Mesenchymal stem cell (in vitro differentiated cells and primary cell): Measurements from ENCODE around the gene MCRIP2.

ENCODE experiments used
- DNase-seq: peaks from one replicate; pipeline ENCODE4 v3.0.0-alpha.2; 2013
- H2AFZ ChIP-seq: one replicate; pipeline ENCODE4 v1.6.1; 2013; ENCODE audit warnings: low read depth, mild to moderate bottlenecking, control low read depth, inconsistent platforms, low read length, moderate library complexity
- H2AK5ac ChIP-seq: 2 replicates; pipeline ENCODE4 v1.6.1; 2013; ENCODE audit warnings: low read length, moderate library complexity, mild to moderate bottlenecking, inconsistent platforms; ENCODE audit not compliant: severe bottlenecking
- H2BK120ac ChIP-seq: one replicate; pipeline ENCODE4 v1.6.1; 2013; ENCODE audit warnings: low read depth, mild to moderate bottlenecking, inconsistent platforms, low read length, moderate library complexity
- H2BK12ac ChIP-seq, 2 experiments: one replicate each; pipeline ENCODE4 v1.6.1; 2013; ENCODE audit warnings: inconsistent platforms in 2 of 2, low read length in 2 of 2, mild to moderate bottlenecking in 2 of 2, moderate library complexity in 2 of 2, control low read depth in 1 of 2
- H2BK15ac ChIP-seq: one replicate; pipeline ENCODE4 v1.6.1; 2013; ENCODE audit warnings: mild to moderate bottlenecking, low read depth, inconsistent platforms; ENCODE audit not compliant: poor library complexity, severe bottlenecking
- H2BK5ac ChIP-seq: 2 replicates; pipeline ENCODE4 v1.6.1; 2013; ENCODE audit warnings: low read depth, mild to moderate bottlenecking, low read length, control low read depth, inconsistent platforms; ENCODE audit not compliant: poor library complexity, severe bottlenecking
- H3K14ac ChIP-seq, 2 experiments: one replicate each; pipeline ENCODE4 v1.6.1; 2013; ENCODE audit warnings: inconsistent platforms in 2 of 2, low read length in 2 of 2, control low read depth in 1 of 2, mild to moderate bottlenecking in 1 of 2, moderate library complexity in 1 of 2
- H3K18ac ChIP-seq, 2 experiments: one replicate each; pipeline ENCODE4 v1.6.1; 2013; ENCODE audit warnings: inconsistent platforms in 2 of 2, low read length in 2 of 2, control low read depth in 1 of 2, low read depth in 1 of 2, mild to moderate bottlenecking in 1 of 2
- H3K23ac ChIP-seq, 2 experiments: one replicate each; pipeline ENCODE4 v1.6.1; 2013; ENCODE audit warnings: inconsistent platforms in 2 of 2, low read length in 2 of 2, mild to moderate bottlenecking in 2 of 2, moderate library complexity in 2 of 2, control low read depth in 1 of 2
- H3K27ac ChIP-seq: 2 replicates; pipeline ENCODE4 v1.5.1; 2013; ENCODE audit warnings: mild to moderate bottlenecking, moderate library complexity, low read length, control low read depth, inconsistent platforms; ENCODE audit not compliant: poor library complexity, severe bottlenecking
- H3K27me3 ChIP-seq, 2 experiments: 2 replicates each; pipeline versions ENCODE4 v1.6.1 to v1.7.0; 2013; ENCODE audit warnings: low read length in 2 of 2, mild to moderate bottlenecking in 2 of 2, moderate library complexity in 2 of 2, control low read depth in 1 of 2, inconsistent platforms in 1 of 2; ENCODE audit not compliant: control insufficient read depth in 1 of 2, insufficient read depth in 1 of 2
- H3K36me3 ChIP-seq, 2 experiments: 2 replicates each; pipeline versions ENCODE4 v1.6.1 to v1.7.0; 2013; ENCODE audit warnings: low read length in 2 of 2, control low read depth in 1 of 2, inconsistent platforms in 1 of 2, low read depth in 1 of 2, mild to moderate bottlenecking in 1 of 2; ENCODE audit not compliant: insufficient read depth in 2 of 2, control insufficient read depth in 1 of 2
- H3K4ac ChIP-seq, 2 experiments: one replicate each; pipeline ENCODE4 v1.6.1; 2013; ENCODE audit warnings: inconsistent platforms in 2 of 2, low read length in 2 of 2, mild to moderate bottlenecking in 2 of 2, moderate library complexity in 2 of 2, control low read depth in 1 of 2, low read depth in 1 of 2
- H3K4me1 ChIP-seq: 2 replicates; pipeline ENCODE4 v1.6.1; 2013; ENCODE audit warnings: low read depth, low read length, control low read depth; ENCODE audit not compliant: control insufficient read depth, insufficient read depth
- H3K4me2 ChIP-seq: 2 replicates; pipeline ENCODE4 v1.6.1; 2013; ENCODE audit warnings: low read length, mild to moderate bottlenecking, inconsistent platforms; ENCODE audit not compliant: poor library complexity, severe bottlenecking
- H3K4me3 ChIP-seq, 2 experiments: 2 replicates each; pipeline versions ENCODE4 v1.5.1 to v1.7.0; 2013; ENCODE audit warnings: low read length in 2 of 2, mild to moderate bottlenecking in 2 of 2, control low read depth in 1 of 2, low read depth in 1 of 2; ENCODE audit not compliant: insufficient read depth in 1 of 2
- H3K79me1 ChIP-seq: replicated peaks from 2 replicates; pipeline ENCODE4 v1.6.1; 2013; ENCODE audit warnings: mild to moderate bottlenecking, control low read depth, low read length, inconsistent platforms; ENCODE audit not compliant: poor library complexity, severe bottlenecking
- H3K9ac ChIP-seq: 2 replicates; pipeline ENCODE4 v1.7.0; 2013; ENCODE audit warnings: mild to moderate bottlenecking, low read length, moderate library complexity
- H3K9me3 ChIP-seq: 2 replicates; pipeline ENCODE4 v1.7.0; 2013; ENCODE audit warnings: mild to moderate bottlenecking, low read length; ENCODE audit not compliant: control insufficient read depth
- H4K8ac ChIP-seq: one replicate; pipeline ENCODE4 v1.6.1; 2013; ENCODE audit warnings: inconsistent platforms, mild to moderate bottlenecking, low read length, moderate library complexity
- H4K91ac ChIP-seq: one replicate; pipeline ENCODE4 v1.6.1; 2013; ENCODE audit warnings: mild to moderate bottlenecking, low read length, inconsistent platforms
- WGBS: methylation state at CpG from one replicate; pipeline ENCODE4 v1.1.7; 2013; ENCODE audit warnings: mixed read lengths; 5-methylcytosine and 5-hydroxymethylcytosine counted together

Gene MCRIP2

GRCh38 chr16:680625-680945, 39.0 kb downstream of the MCRIP2 start:
- Histone ChIP-seq H3K36me3 (peaks cover 29 to 58% of the 10 kb centered on the region in 2 experiments), H2AK5ac (no peak overlapping the region), H3K4me2 (peak overlapping the region; percentile 83), H2BK5ac (peak overlapping the region; percentile 20), H3K14ac (peak overlapping the region in 1 of 2 experiments; percentile 80), H2AFZ (no peak overlapping the region), H3K23ac (no peak overlapping the region), H3K4ac (peak overlapping the region; percentile 65 to 91), H3K9ac (peak overlapping the region; percentile 94), H4K91ac (peak overlapping the region; percentile 52), H2BK15ac (no peak overlapping the region), H3K18ac (peak overlapping the region; percentile 50 to 76), H3K9me3 (no peaks in the 10 kb centered on the region), H4K8ac (peak overlapping the region; percentile 72), H2BK12ac (no peak overlapping the region), H3K27ac (peak overlapping the region; percentile 59), H3K4me1 (peaks cover 71% of the 10 kb centered on the region), H3K4me3 (peak overlapping the region; percentile 80 to 93), H3K27me3 (no peaks in the 10 kb centered on the region), H2BK120ac (peak overlapping the region; percentile 45), H3K79me1 (peaks cover 14% of the 10 kb centered on the region)
- WGBS: under 1% methylated on average over 38 of the region's 38 CpGs
- DNase-seq: no peak

GRCh38 chr16:680967-681745, 39.5 kb downstream of the MCRIP2 start:
- Histone ChIP-seq H3K27me3 (no peaks in the 10 kb centered on the region), H3K27ac (peak overlapping the region; percentile 59), H3K18ac (no peak overlapping the region), H3K23ac (peak overlapping the region in 1 of 2 experiments; percentile 85), H2BK15ac (no peak overlapping the region), H3K9me3 (no peaks in the 10 kb centered on the region), H3K9ac (peak overlapping the region; percentile 94), H3K36me3 (peaks cover 29 to 64% of the 10 kb centered on the region in 2 experiments), H3K4ac (peak overlapping the region; percentile 33 to 91), H3K14ac (peak overlapping the region in 1 of 2 experiments; percentile 88), H2AK5ac (no peak overlapping the region), H3K4me2 (peak overlapping the region; percentile 83), H3K4me3 (peak overlapping the region; percentile 80 to 93), H3K79me1 (peaks cover 19% of the 10 kb centered on the region), H2AFZ (peak overlapping the region; percentile 3), H3K4me1 (peaks cover 70% of the 10 kb centered on the region), H2BK5ac (no peak overlapping the region), H2BK12ac (peak overlapping the region in 1 of 2 experiments; percentile 31), H4K91ac (no peak overlapping the region), H4K8ac (no peak overlapping the region), H2BK120ac (peak overlapping the region; percentile 15)
- 59% methylated on average over 44 of the region's 44 CpGs for WGBS
- peak; percentile 58 for DNase-seq

DNA sequence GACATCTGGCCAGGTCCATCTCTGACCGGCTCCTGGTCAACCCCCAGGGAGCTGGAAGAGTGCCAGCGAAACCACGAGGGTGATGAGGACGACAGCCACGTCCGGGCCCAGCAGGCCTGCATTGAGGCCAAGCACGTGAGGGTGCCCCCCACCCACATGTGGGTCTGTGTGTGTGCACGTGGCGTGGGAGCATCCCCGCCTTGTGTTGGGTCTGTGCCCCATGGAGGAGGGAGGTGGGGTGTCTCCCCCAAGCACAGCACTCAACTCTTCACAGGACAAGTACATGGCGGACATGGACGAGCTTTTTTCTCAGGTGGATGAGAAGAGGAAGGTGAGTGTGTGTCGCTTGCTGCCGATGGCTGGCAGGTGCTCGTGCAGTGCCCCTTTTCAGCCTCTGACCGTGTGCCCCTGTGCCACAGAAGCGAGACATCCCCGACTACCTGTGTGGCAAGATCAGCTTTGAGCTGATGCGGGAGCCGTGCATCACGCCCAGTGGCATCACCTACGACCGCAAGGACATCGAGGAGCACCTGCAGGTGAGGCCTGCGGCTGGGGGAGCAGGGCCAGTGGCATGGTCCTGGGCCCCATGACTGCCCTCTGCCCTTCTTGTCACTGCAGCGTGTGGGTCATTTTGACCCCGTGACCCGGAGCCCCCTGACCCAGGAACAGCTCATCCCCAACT, 40.3 kb downstream of the MCRIP2 start:
- H3K27me3 ChIP-seq: no peaks in the 10 kb centered on the region
- H2BK15ac ChIP-seq: no peak overlapping the region
- H3K4me3 ChIP-seq: peak overlapping the region in 1 of 2 experiments; percentile 93
- H3K14ac ChIP-seq: no peak overlapping the region
- no peaks in the 10 kb centered on the region for H3K9me3 ChIP-seq
- no peak overlapping the region for H3K23ac ChIP-seq
- H4K8ac ChIP-seq: peak overlapping the region; percentile 38
- H2AK5ac ChIP-seq: no peak overlapping the region
- peak overlapping the region; percentile 94 for H3K9ac ChIP-seq
- WGBS: 85% methylated on average over 28 of the region's 28 CpGs
- H3K27ac ChIP-seq: no peak overlapping the region
- H3K4me1 ChIP-seq: peaks cover 68% of the 10 kb centered on the region
- DNase-seq: no peak
- H3K4ac ChIP-seq: no peak overlapping the region
- no peak overlapping the region for H2BK120ac ChIP-seq
- H2BK12ac ChIP-seq: no peak overlapping the region
- no peak overlapping the region for H2AFZ ChIP-seq
- peaks cover 27% of the 10 kb centered on the region for H3K79me1 ChIP-seq
- H3K18ac ChIP-seq: no peak overlapping the region
- no peak overlapping the region for H2BK5ac ChIP-seq
- H4K91ac ChIP-seq: no peak overlapping the region
- peak overlapping the region; percentile 83 for H3K4me2 ChIP-seq
- H3K36me3 ChIP-seq: peaks cover 36 to 68% of the 10 kb centered on the region in 2 experiments
